ENCODE data around the gene GRM7.

- TF ChIP-seq CTCF (conservative IDR thresholded peaks at IDR 0.05 in 1 of 2, IDR thresholded peaks at IDR 0.05 in 1 of 2; ENCODE audit: low read depth in 1 of 2, low read length in 2 of 2) (no peak), EZH2 (IDR thresholded peaks at IDR 0.05; ENCODE audit: low read length, missing control alignments) (no peak)
Measured at GRCh38 chr3:7340795-7341194, 479.9 kb downstream of the GRM7 start.
